ENCODE results near the gene ANXA2R.
A peak's percentile ranks its signal among the peaks of the same experiment; 100 is the strongest.
"Not testable (repeated sequence)": the region's sequence is repeated elsewhere in the genome, so short reads cannot be mapped to it uniquely, and the experiment has no call there.

Gene ANXA2R

GRCh38 chr5:43066799-43067741, 27.0 kb upstream of the ANXA2R start:
- Histone ChIP-seq H3K4me3 (ENCODE audit: low read depth in 1 of 2, low read length in 1 of 2) (peak overlapping the region; percentile 65 to 79), H3K36me3 (peaks cover 15% of the 10 kb centered on the region)

GRCh38 chr5:43065948-43066798, 26.1 kb upstream of the ANXA2R start:
- Histone ChIP-seq H3K4me3 (ENCODE audit: low read depth in 1 of 2, low read length in 1 of 2) (peak overlapping the region; percentile 65 to 79), H3K4me1 (ENCODE audit: control insufficient read depth in 1 of 2, insufficient read depth in 1 of 2, low read depth in 1 of 2, low read length in 1 of 2) (peaks cover 36 to 41% of the 10 kb centered on the region in 2 experiments), H3K27ac (peak overlapping the region; percentile 98), H3K27me3 (no peaks in the 10 kb centered on the region), H3K9me3 (no peaks in the 10 kb centered on the region), H3K36me3 (peaks cover 7% of the 10 kb centered on the region)
- TF ChIP-seq CTCF (IDR thresholded peaks at IDR 0.05) = no peak

More at GRCh38 chr5:43066799-43067741, 27.0 kb upstream of the ANXA2R start:
- no peak for TF ChIP-seq CTCF (IDR thresholded peaks at IDR 0.05)
- Histone ChIP-seq H3K27ac (peak overlapping the region; percentile 98), H3K27me3 (no peaks in the 10 kb centered on the region), H3K9me3 (no peaks in the 10 kb centered on the region), H3K4me1 (ENCODE audit: control insufficient read depth in 1 of 2, insufficient read depth in 1 of 2, low read depth in 1 of 2, low read length in 1 of 2) (peaks cover 36 to 41% of the 10 kb centered on the region in 2 experiments)

GRCh38 chr5:43065387-43065947, 25.3 kb upstream of the ANXA2R start:
- Histone ChIP-seq H3K9me3 (no peaks in the 10 kb centered on the region), H3K4me1 (ENCODE audit: control insufficient read depth in 1 of 2, insufficient read depth in 1 of 2, low read depth in 1 of 2, low read length in 1 of 2) (peaks cover 36 to 41% of the 10 kb centered on the region in 2 experiments), H3K27ac (peak overlapping the region; percentile 98), H3K36me3 (peaks cover under 1% of the 10 kb centered on the region), H3K27me3 (no peaks in the 10 kb centered on the region), H3K4me3 (ENCODE audit: low read depth in 1 of 2, low read length in 1 of 2) (peak overlapping the region; percentile 65 to 79)
- TF ChIP-seq CTCF (IDR thresholded peaks at IDR 0.05) = no peak

GRCh38 chr5:43063721-43064171, 23.6 kb upstream of the ANXA2R start:
- peak overlapping the region; percentile 65 to 79 for H3K4me3 ChIP-seq (ENCODE audit: low read depth in 1 of 2, low read length in 1 of 2)
- H3K27ac ChIP-seq = peak overlapping the region; percentile 98
- H3K36me3 ChIP-seq = no peaks in the 10 kb centered on the region
- H3K27me3 ChIP-seq = no peaks in the 10 kb centered on the region
- no peak for TF ChIP-seq CTCF (IDR thresholded peaks at IDR 0.05)
- H3K4me1 ChIP-seq (ENCODE audit: control insufficient read depth in 1 of 2, insufficient read depth in 1 of 2, low read depth in 1 of 2, low read length in 1 of 2) = peaks cover 33 to 37% of the 10 kb centered on the region in 2 experiments
- no peaks in the 10 kb centered on the region for H3K9me3 ChIP-seq

GRCh38 chr5:43061352-43062075, 21.4 kb upstream of the ANXA2R start:
- no peak for TF ChIP-seq CTCF (IDR thresholded peaks at IDR 0.05)
- no peak overlapping the region for H3K4me3 ChIP-seq (ENCODE audit: low read depth in 1 of 2, low read length in 1 of 2)
- H3K27me3 ChIP-seq = no peaks in the 10 kb centered on the region
- peaks cover 14 to 18% of the 10 kb centered on the region in 2 experiments for H3K4me1 ChIP-seq (ENCODE audit: control insufficient read depth in 1 of 2, insufficient read depth in 1 of 2, low read depth in 1 of 2, low read length in 1 of 2)
- H3K9me3 ChIP-seq = no peaks in the 10 kb centered on the region
- no peak overlapping the region for H3K27ac ChIP-seq
- no peaks in the 10 kb centered on the region for H3K36me3 ChIP-seq

GRCh38 chr5:43060020-43060419, 19.9 kb upstream of the ANXA2R start:
- H3K27me3 ChIP-seq; H3K4me3 ChIP-seq (ENCODE audit: low read depth in 1 of 2, low read length in 1 of 2): not testable (repeated sequence)

GRCh38 chr5:43055098-43055497, 15.0 kb upstream of the ANXA2R start:
- H3K9me3 ChIP-seq; H3K4me1 ChIP-seq (ENCODE audit: control insufficient read depth in 1 of 2, insufficient read depth in 1 of 2, low read depth in 1 of 2, low read length in 1 of 2); H3K27me3 ChIP-seq: not testable (repeated sequence)

More at GRCh38 chr5:43060020-43060419, 19.9 kb upstream of the ANXA2R start:
- not testable (repeated sequence) for H3K36me3 ChIP-seq, H3K27ac ChIP-seq, H3K9me3 ChIP-seq
- peaks cover 9 to 13% of the 10 kb centered on the region in 2 experiments for H3K4me1 ChIP-seq (ENCODE audit: control insufficient read depth in 1 of 2, insufficient read depth in 1 of 2, low read depth in 1 of 2, low read length in 1 of 2)

More at GRCh38 chr5:43055098-43055497, 15.0 kb upstream of the ANXA2R start:
- H3K36me3 ChIP-seq = peaks cover 18% of the 10 kb centered on the region
- not testable (repeated sequence) for H3K27ac ChIP-seq; H3K4me3 ChIP-seq (ENCODE audit: low read depth in 1 of 2, low read length in 1 of 2)

Measured in neutrophil (primary cell).